Suprapubic skin (tissue), 4 donors: ENCODE measurements around the gene KCNIP4. TPM values are rescaled to one million over a fixed set of nuclear protein-coding genes. Genes with fewer than 3 reads are reported as not detected.

Experiments
- DNase-seq, 2 donors: peaks; one replicate each; pipeline ENCODE4 v3.0.0-alpha.2; 2019; ENCODE audit warnings: low spot score in 2 of 2
- H3K27ac ChIP-seq: fragments of 200-600 bp; sonication (generic); one replicate; pipeline ENCODE4 v1.5.1; 2019
- H3K27me3 ChIP-seq: fragments of 200-600 bp; sonication (generic); one replicate; pipeline ENCODE4 v1.5.1; 2019
- H3K36me3 ChIP-seq: fragments of 200-600 bp; sonication (generic); one replicate; pipeline ENCODE4 v1.5.1; 2019
- H3K4me1 ChIP-seq: fragments of 200-600 bp; sonication (generic); one replicate; pipeline ENCODE4 v1.5.1; 2019
- H3K4me3 ChIP-seq: fragments of 200-600 bp; sonication (generic); one replicate; pipeline ENCODE4 v1.5.1; 2019; ENCODE audit warnings: mild to moderate bottlenecking
- H3K9me3 ChIP-seq: fragments of 200-600 bp; sonication (generic); one replicate; pipeline ENCODE4 v1.5.1; 2019
- EP300 ChIP-seq: sonication (generic); formaldehyde crosslinking; IDR thresholded peaks from one replicate; pipeline ENCODE4 v1.6.1; 2017; ENCODE audit warnings: antibody characterized with exemption
- POLR2A ChIP-seq, 2 donors: fragments of 450-650 bp; IDR thresholded peaks; one replicate each; pipeline ENCODE4 v1.6.1; 2017; ENCODE audit warnings: antibody characterized with exemption in 2 of 2, mild to moderate bottlenecking in 2 of 2, moderate library complexity in 2 of 2
- POLR2AphosphoS5 ChIP-seq, 3 donors: sonication (generic); formaldehyde crosslinking; IDR thresholded peaks; one replicate each; pipeline ENCODE4 v1.6.1; 2017; ENCODE audit warnings: antibody characterized with exemption in 3 of 3
- WGBS: methylation state at CpG from one replicate; pipeline ENCODE4 v1.1.5; 2018; 5-methylcytosine and 5-hydroxymethylcytosine counted together
- total RNA-seq, 4 donors: library from RNA; depleted of rRNA; stranded (reverse); fragments of >200 nt; gene quantifications; one replicate each; pipeline ENCODE4 v1.1.0, GENCODE V29; 2016
- TF ChIP-seq, protein P1 (sequence below), 2 donors: fragments of 200-600 bp in 1 of 2; fragments of 450-650 bp in 1 of 2; sonication (generic) in 1 of 2; IDR thresholded peaks; one replicate each; pipeline ENCODE4 v1.5.1; 2016 to 2019; ENCODE audit warnings: antibody characterized with exemption in 2 of 2, mild to moderate bottlenecking in 1 of 2, moderate library complexity in 1 of 2

Gene KCNIP4
- total RNA-seq, 4 donors from 2014 or later: not detected

GRCh38 chr4:21134994-21135393 is 813.6 kb downstream of the KCNIP4 start:
- Histone ChIP-seq H3K27me3 (no peaks in the 10 kb centered on the region), H3K27ac (no peak overlapping the region), H3K4me1 (no peaks in the 10 kb centered on the region), H3K4me3 (no peak overlapping the region), H3K36me3 (no peaks in the 10 kb centered on the region), H3K9me3 (no peaks in the 10 kb centered on the region)
- TF ChIP-seq POLR2AphosphoS5 (IDR thresholded peaks at IDR 0.05) (no peak), EP300 (no peak), POLR2A (IDR thresholded peaks at IDR 0.05) (no peak)
- TF ChIP-seq, protein P1, sequence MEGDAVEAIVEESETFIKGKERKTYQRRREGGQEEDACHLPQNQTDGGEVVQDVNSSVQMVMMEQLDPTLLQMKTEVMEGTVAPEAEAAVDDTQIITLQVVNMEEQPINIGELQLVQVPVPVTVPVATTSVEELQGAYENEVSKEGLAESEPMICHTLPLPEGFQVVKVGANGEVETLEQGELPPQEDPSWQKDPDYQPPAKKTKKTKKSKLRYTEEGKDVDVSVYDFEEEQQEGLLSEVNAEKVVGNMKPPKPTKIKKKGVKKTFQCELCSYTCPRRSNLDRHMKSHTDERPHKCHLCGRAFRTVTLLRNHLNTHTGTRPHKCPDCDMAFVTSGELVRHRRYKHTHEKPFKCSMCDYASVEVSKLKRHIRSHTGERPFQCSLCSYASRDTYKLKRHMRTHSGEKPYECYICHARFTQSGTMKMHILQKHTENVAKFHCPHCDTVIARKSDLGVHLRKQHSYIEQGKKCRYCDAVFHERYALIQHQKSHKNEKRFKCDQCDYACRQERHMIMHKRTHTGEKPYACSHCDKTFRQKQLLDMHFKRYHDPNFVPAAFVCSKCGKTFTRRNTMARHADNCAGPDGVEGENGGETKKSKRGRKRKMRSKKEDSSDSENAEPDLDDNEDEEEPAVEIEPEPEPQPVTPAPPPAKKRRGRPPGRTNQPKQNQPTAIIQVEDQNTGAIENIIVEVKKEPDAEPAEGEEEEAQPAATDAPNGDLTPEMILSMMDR (IDR thresholded peaks at IDR 0.05): no peak
- DNase-seq: no peak
- 73% methylated on average over 2 of the region's 2 CpGs for WGBS

GRCh38 chr4:21130606-21131005 is 818.0 kb downstream of the KCNIP4 start:
- no peak for DNase-seq
- Histone ChIP-seq H3K36me3 (no peaks in the 10 kb centered on the region), H3K27me3 (no peaks in the 10 kb centered on the region), H3K9me3 (no peaks in the 10 kb centered on the region), H3K4me1 (no peaks in the 10 kb centered on the region), H3K27ac (no peak overlapping the region), H3K4me3 (no peak overlapping the region)
- TF ChIP-seq, protein P1 (IDR thresholded peaks at IDR 0.05): no peak
- no peak for TF ChIP-seq POLR2A (IDR thresholded peaks at IDR 0.05)
- no peak for TF ChIP-seq POLR2AphosphoS5 (IDR thresholded peaks at IDR 0.05)
- no peak for TF ChIP-seq EP300

- H3K4me1 ChIP-seq: no peaks in the 10 kb centered on the region
- no peak overlapping the region for H3K4me3 ChIP-seq
- no peaks in the 10 kb centered on the region for H3K9me3 ChIP-seq
- no peaks in the 10 kb centered on the region for H3K27me3 ChIP-seq
- 73% methylated on average over 3 of the region's 3 CpGs for WGBS
- no peak for TF ChIP-seq POLR2A (IDR thresholded peaks at IDR 0.05)
- TF ChIP-seq, protein P1 (IDR thresholded peaks at IDR 0.05): no peak
- TF ChIP-seq EP300: no peak
- no peak for TF ChIP-seq POLR2AphosphoS5 (IDR thresholded peaks at IDR 0.05)
- H3K27ac ChIP-seq: no peak overlapping the region
- H3K36me3 ChIP-seq: no peaks in the 10 kb centered on the region
- DNase-seq: no peak
Measured at GRCh38 chr4:21126014-21126512, 822.5 kb downstream of the KCNIP4 start.

- TF ChIP-seq, protein P1 (IDR thresholded peaks at IDR 0.05): no peak
- TF ChIP-seq POLR2A (IDR thresholded peaks at IDR 0.05) (no peak), EP300 (no peak), POLR2AphosphoS5 (IDR thresholded peaks at IDR 0.05) (no peak)
- no peaks in the 10 kb centered on the region for H3K9me3 ChIP-seq
- H3K4me1 ChIP-seq: no peaks in the 10 kb centered on the region
- no peaks in the 10 kb centered on the region for H3K27me3 ChIP-seq
- H3K36me3 ChIP-seq: no peaks in the 10 kb centered on the region
- H3K4me3 ChIP-seq: no peak overlapping the region
- 45% methylated on average over 3 of the region's 3 CpGs for WGBS
- H3K27ac ChIP-seq: no peak overlapping the region
- no peak for DNase-seq
Measured at GRCh38 chr4:21118301-21118700, 830.3 kb downstream of the KCNIP4 start.

DNA sequence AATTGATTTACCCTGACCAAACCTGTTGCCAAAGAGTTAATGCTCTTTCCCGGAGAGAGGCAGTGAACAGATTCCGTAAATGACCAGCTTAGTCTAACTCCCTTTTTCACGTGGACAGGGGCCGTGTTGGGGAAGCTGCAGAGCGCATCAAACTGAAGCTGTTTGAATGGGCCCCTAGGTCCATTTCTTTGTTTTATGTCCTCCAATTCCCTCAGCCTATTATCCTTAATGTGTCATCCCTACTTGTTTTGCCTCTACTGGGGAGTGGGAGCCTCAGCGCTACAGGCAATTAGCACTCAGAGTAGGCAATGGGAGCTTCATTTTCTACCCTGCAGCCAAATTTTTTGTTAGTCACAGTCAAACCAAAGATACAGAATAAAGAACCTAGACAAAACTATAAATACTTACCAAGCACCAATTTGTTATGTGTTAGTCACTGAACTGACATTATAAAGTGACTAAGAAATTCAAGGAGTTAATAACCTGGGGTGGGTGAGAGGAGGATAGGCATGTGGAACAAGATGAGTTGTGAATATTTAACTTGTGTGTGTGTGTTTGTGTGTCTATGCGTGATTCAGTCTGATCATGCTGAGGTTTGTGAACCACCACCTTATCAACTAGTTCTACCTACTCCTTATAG is 830.9 kb downstream of the KCNIP4 start:
- H3K9me3 ChIP-seq: no peaks in the 10 kb centered on the region
- DNase-seq: no peak
- no peak overlapping the region for H3K4me3 ChIP-seq
- TF ChIP-seq, protein P1 (IDR thresholded peaks at IDR 0.05): no peak
- TF ChIP-seq POLR2A (IDR thresholded peaks at IDR 0.05): no peak
- no peak for TF ChIP-seq EP300
- TF ChIP-seq POLR2AphosphoS5 (IDR thresholded peaks at IDR 0.05): no peak
- no peaks in the 10 kb centered on the region for H3K36me3 ChIP-seq
- H3K27ac ChIP-seq: no peak overlapping the region
- no peaks in the 10 kb centered on the region for H3K4me1 ChIP-seq
- 38% methylated on average over 7 of the region's 7 CpGs for WGBS
- no peaks in the 10 kb centered on the region for H3K27me3 ChIP-seq
